CD4-positive, alpha-beta T cell treated with Interferon gamma for 1 hour (primary cell): Measurements from ENCODE around the gene SSNA1.
"Not testable (repeated sequence)": the region's sequence is repeated elsewhere in the genome, so short reads cannot be mapped to it uniquely, and the experiment has no call there.

Source experiments
- DNase-seq: peaks from one replicate; pipeline ENCODE4 v3.0.0-alpha.2; 2020

Gene SSNA1

GRCh38 chr9:137234758-137235423 is 46.4 kb downstream of the SSNA1 start:
- DNase-seq: no peak

GRCh38 chr9:137235424-137236237 is 47.2 kb downstream of the SSNA1 start:
- DNase-seq: no peak

- DNase-seq: peak; percentile 88
These were observed 47.9 kb downstream of the SSNA1 start for GRCh38 chr9:137236238-137236935.

- DNase-seq: no peak
These were observed 48.5 kb downstream of the SSNA1 start for GRCh38 chr9:137236936-137237421.

- no peak for DNase-seq
These were observed 49.6 kb downstream of the SSNA1 start for GRCh38 chr9:137237759-137238726.

- DNase-seq: not testable (repeated sequence)
These were observed 51.2 kb downstream of the SSNA1 start for GRCh38 chr9:137239541-137240200.
